HCT116 (cell line): ENCODE data around the gene ESCO1.

Experiments used
- CBX3 ChIP-seq: IDR thresholded peaks from 2 replicates; pipeline ENCODE4 v1.6.1; 2012; ENCODE audit warnings: low read depth
- CTCF ChIP-seq, 3 experiments: fragments of 200-600 bp in 1 of 3; sonication (generic) in 1 of 3; IDR thresholded peaks in 2 of 3; conservative IDR thresholded peaks in 1 of 3; 2 replicates each; pipeline ENCODE4 v1.5.1; 2012 to 2017; ENCODE audit warnings: low read depth in 2 of 3, low read length in 2 of 3, antibody characterized with exemption in 1 of 3, borderline replicate concordance in 1 of 3, control low read depth in 1 of 3, mild to moderate bottlenecking in 1 of 3, mixed read lengths in 1 of 3, mixed run types in 1 of 3, moderate library complexity in 1 of 3; ENCODE audit not compliant: insufficient read depth in 1 of 3
- POLR2AphosphoS5 ChIP-seq: IDR thresholded peaks from 2 replicates; pipeline ENCODE4 v1.6.1; 2011; ENCODE audit warnings: mild to moderate bottlenecking, low read depth, low read length, moderate library complexity

GRCh38 chr18:21489919-21490495 lies 110.5 kb downstream of the ESCO1 start:
- no peak for TF ChIP-seq CBX3
- no peak for TF ChIP-seq CTCF (IDR thresholded peaks at IDR 0.05 in 2 of 3, conservative IDR thresholded peaks at IDR 0.05 in 1 of 3; ENCODE audit: borderline replicate concordance in 1 of 3, insufficient read depth in 1 of 3, low read depth in 2 of 3, low read length in 2 of 3)
- no peak for TF ChIP-seq POLR2AphosphoS5
